NCI-H1105 (cell line): Measurements from ENCODE around the gene UBXN6.

Source experiments
- DNase-seq: peaks from one replicate; lab custom pipeline; 2025; lab: John Stamatoyannopoulos, UW

The UBXN6 gene

DNA sequence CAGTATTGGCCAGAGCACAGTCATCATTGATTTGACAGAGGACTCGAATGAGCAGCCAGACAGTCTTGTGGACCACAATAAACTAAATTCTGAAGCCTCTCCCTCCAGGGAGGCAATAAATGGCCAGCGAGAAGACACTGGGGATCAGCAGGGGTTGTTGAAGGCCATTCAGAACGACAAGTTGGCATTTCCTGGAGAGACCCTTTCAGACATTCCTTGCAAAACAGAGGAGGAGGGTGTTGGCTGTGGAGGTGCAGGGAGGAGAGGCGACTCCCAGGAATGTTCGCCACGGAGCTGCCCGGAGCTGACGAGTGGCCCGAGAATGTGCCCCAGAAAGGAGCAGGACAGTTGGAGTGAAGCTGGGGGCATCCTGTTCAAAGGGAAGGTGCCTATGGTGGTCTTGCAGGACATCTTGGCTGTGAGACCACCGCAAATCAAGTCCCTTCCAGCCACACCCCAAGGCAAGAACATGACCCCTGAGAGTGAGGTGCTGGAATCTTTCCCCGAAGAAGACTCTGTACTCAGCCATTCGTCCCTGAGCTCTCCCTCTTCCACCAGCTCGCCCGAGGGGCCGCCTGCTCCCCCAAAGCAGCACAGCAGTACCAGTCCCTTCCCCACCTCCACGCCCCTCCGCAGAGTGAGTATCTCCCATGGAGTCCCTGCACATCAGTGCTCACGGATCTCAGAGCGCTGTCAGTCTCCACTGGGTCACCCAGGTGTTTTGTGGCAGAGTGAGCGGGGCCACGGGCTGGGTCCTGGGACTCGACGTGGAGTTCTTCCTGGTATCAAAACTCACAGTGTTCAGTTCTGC, 48.3 kb downstream of the UBXN6 start:
- DNase-seq: no peak

- DNase-seq: no peak
Observed at GRCh38 chr19:4406626-4407025, 51.0 kb downstream of the UBXN6 start.

DNA sequence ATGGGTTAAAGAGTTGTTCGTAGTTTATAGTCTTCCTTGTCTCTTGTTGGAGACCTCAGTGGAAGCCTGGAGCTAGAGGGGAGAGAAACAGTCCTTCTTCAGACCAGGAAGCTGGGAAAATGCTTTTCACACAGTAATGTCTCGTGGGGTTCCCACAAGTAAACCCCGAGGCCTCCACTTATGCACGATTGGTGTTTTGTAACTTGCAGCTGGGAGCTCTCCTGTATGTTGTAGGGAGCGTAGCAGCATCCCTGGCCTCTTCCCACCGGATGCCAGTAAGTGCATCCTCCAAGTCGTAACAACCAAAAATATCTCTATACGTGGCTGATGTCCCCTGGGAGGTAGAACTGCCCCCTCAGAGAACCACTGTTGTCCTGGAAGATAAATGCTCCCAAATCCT, 51.6 kb downstream of the UBXN6 start:
- DNase-seq: no peak

GRCh38 chr19:4403005-4403761, 54.4 kb downstream of the UBXN6 start:
- DNase-seq: no peak

GRCh38 chr19:4402171-4403004, 55.2 kb downstream of the UBXN6 start, which contains the start of gene CHAF1A:
Gene CHAF1A, plus strand, starts transcription at chr19:4402640. Its CDS starts 123 bp downstream, at chr19:4402763.
- peak; percentile 100 for DNase-seq

DNA sequence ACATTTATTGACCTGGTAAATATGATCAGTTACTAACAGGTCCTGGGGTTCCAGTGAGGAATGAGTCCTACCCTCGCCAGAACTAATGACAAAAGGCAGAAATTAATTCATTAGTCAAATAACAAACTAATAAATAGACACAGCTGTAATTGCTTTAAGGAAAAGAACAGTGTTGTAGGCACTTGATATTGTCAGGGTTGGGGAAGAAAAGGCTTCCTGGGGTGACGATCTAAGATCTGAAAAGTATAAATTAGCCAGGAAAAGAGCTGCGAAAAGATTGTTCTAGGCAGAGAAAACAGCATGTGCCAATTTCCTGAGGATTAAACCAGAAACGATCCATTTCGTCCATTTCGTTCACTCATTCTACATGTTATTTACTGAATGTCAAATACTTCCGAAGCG, 55.8 kb downstream of the UBXN6 start:
- DNase-seq: no peak

GRCh38 chr19:4400135-4400936, 57.3 kb downstream of the UBXN6 start, which contains the start of gene SH3GL1:
Gene SH3GL1, minus strand, starts transcription at chr19:4400547. Its CDS starts 179 bp downstream, at chr19:4400368.
- peak; percentile 90 for DNase-seq

DNA sequence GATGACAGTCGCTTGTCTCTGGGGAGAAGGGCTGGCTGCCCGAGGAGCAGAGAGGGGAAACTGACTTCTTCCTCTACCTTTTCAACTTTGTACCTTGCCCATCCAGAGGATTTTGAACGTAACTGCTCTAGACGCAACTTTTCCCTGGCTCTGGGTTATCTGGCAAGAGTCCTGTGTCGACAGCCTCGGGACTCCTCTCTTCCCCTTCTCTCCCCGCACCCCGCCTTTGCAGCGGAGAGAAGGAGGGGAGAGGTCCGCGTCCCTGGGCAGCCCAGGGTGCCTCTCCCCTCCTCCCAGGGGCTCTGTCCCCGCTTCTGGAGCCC, 57.8 kb downstream of the UBXN6 start:
- DNase-seq: no peak

DNA sequence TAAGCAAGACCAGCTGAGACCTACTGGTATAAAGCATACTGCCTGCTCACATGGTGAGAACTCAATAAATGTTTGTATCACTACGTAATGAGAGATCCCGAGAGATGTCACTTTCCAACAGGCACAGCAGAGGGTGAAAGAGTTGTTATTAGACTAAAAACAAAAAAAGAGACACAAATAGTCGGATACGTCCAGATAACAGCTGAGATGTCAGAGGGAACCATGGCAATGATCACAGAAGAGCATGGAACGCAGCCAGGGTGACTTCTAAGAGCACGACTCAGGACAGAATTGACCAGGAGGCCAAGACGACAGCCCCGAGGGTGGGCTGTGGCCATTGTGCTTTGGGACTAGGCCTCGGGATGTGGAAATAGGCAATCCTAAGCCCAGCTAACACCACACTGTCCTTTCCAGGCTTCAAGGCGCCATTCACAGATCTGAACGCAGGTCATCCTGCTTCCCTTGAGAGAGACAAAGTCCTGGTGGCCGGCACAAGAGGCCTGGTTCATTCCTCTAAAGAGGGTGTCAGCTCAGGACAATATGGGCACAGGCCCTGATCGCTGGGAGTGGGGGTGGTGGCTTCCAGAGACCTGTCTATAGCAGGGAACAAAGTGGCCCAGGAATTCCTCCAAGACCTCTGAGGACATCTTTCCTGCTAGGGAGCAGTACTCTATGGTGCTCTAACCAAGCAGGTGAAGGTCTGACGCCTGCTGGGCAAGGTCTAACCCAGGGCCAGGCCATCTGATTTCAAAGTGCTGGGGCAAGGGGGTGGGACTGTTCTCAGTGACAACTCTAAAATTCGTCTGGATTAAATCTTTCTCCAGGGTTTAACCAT, 60.4 kb downstream of the UBXN6 start:
- no peak for DNase-seq
